Duodenal mucosa (tissue), 2 donors: ENCODE data around the gene PFKL.

Source experiments
- H3K27ac ChIP-seq: one replicate; pipeline ENCODE4 v1.7.0; 2013; ENCODE audit warnings: low read depth, low read length
- H3K27me3 ChIP-seq, 2 donors: one replicate each; pipeline ENCODE4 v1.7.0; 2013; ENCODE audit warnings: low read length in 2 of 2, control low read depth in 1 of 2; ENCODE audit not compliant: insufficient read depth in 2 of 2, control insufficient read depth in 1 of 2
- H3K36me3 ChIP-seq, 2 donors: one replicate each; pipeline ENCODE4 v1.7.0; 2013; ENCODE audit warnings: low read length in 2 of 2, control low read depth in 1 of 2; ENCODE audit not compliant: insufficient read depth in 2 of 2, control insufficient read depth in 1 of 2
- H3K4me1 ChIP-seq, 2 donors: one replicate each; pipeline ENCODE4 v1.7.0; 2013; ENCODE audit warnings: low read length in 2 of 2, control low read depth in 1 of 2; ENCODE audit not compliant: insufficient read depth in 2 of 2, control insufficient read depth in 1 of 2
- H3K4me3 ChIP-seq, 2 donors: one replicate each; pipeline ENCODE4 v1.7.0; 2013; ENCODE audit warnings: low read length in 2 of 2, low read depth in 1 of 2
- H3K9ac ChIP-seq, 2 donors: one replicate each; pipeline ENCODE4 v1.7.0; 2013; ENCODE audit warnings: low read length in 2 of 2, low read depth in 1 of 2
- H3K9me3 ChIP-seq, 2 donors: one replicate each; pipeline ENCODE4 v1.7.0; 2013; ENCODE audit warnings: low read length in 2 of 2, control low read depth in 1 of 2; ENCODE audit not compliant: control insufficient read depth in 1 of 2

The PFKL gene

DNA sequence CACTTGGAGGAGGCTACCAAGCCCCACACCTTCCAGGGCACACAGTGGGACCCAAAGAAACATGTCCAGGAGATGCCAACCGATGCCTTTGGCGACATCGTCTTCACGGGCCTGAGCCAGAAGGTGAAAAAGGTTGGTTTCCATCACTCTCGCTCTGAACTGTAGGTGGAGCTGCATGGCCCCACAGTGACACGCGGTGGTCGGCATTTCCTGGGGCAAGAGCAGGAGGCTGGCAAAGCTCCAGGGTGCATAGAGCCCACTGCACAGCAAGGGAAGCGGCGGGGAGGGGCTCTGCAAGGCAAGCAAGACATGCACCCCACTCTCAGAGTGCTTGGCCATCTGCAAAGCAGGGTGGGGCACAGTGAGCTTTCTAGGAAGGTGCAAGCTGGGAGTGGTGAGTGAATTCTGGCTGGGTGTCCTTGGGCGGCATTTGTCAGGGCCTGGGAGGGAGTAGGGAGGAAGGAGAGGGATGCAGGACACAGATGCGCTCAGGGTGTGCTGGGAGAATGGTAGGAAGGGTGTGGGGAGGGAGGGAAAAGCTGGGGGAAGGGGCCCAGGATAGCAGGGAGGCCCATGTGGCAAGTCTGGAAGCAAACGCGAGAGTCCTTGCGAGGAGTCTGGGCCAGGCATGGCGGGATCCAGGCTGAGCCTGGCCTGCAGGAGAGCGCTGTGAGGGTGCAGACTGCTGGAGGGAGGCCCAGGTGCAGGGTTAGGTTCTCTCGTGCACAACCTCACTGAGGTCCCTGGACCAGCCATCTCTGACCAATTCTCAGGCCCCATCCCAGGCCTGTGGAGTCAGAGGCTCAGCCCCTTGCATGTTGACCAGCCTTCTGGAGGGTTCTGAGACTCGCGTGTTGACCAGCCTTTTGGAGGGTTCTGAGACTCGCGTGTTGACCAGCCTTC, 64.5 kb downstream of the PFKL start:
- Histone ChIP-seq H3K4me3 (no peak overlapping the region), H3K4me1 (no peaks in the 10 kb centered on the region), H3K36me3 (no peaks in the 10 kb centered on the region), H3K27me3 (peaks cover 6 to 10% of the 10 kb centered on the region in 2 donors), H3K27ac (no peak overlapping the region), H3K9me3 (no peaks in the 10 kb centered on the region), H3K9ac (no peak overlapping the region)

DNA sequence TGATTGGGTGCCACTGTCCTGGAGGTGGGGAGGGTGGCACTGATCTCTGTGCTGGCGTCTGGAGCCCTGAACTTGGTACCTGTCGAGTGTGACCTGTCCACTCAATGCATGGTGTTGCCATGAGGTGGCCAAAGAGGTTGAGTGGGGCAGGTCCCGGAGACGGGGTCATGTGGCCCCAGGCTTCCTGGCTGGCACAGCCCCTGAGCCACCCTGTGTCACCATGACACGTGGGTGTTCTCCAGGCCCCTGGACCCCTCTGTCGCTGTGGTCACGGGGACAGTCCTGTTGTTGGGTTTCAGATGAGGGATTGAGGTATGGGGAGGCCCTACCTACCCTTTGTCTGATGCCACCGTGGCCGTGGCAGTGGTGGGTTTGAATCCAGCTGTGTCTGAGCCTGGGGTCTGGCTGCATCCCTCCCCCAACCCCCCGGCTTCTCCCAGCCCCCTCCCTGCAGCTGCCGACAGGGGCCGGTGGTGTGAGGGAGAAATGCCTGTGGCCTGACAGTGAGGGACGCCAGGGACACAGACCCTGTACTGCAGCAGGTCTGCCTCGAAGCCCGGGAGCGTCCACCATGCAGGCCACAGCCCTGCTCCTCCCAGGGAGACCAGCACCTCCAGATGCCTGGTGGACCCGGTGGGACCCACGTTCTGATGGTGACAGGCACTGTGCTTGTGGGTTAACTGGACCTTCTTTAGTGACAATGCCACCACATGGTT, 65.6 kb downstream of the PFKL start:
- Histone ChIP-seq H3K9ac (no peak overlapping the region), H3K27me3 (peaks cover 10 to 11% of the 10 kb centered on the region in 2 donors), H3K9me3 (no peaks in the 10 kb centered on the region), H3K27ac (no peak overlapping the region), H3K4me1 (no peaks in the 10 kb centered on the region), H3K4me3 (no peak overlapping the region), H3K36me3 (no peaks in the 10 kb centered on the region)

DNA sequence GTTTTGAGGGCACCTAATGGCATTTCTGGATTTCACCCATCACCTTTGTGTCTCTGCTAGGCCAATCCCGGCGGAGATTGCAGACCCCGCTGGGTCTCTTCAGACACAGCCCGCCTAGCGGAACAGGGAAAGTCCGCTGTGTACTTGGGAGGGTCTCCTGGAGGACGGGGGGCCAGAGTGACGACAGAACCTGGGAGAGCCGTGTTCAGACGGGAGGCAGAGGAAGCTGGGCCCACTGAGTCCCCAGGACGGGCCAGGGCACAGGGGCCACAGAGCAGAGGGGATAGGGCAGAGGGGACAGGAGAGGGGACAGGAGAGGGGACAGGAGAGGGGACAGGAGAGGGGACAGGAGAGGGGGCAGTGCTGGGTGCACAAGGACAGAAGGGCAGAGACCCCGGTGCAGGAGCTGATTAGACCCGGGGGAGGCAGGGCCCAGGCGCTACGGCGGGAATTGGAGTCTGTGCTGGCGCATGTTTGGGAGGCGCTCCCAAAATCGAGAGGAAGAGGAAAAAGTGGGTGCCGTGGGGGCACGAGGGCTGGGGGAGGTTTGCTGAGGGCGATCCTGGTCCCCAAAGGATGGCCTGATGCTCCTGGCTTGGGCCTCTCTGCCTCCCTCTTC, 66.2 kb downstream of the PFKL start:
- Histone ChIP-seq H3K27me3 (peaks cover 10 to 14% of the 10 kb centered on the region in 2 donors), H3K27ac (no peak overlapping the region), H3K9me3 (no peaks in the 10 kb centered on the region), H3K4me1 (no peaks in the 10 kb centered on the region), H3K36me3 (no peaks in the 10 kb centered on the region), H3K9ac (no peak overlapping the region), H3K4me3 (no peak overlapping the region)

DNA sequence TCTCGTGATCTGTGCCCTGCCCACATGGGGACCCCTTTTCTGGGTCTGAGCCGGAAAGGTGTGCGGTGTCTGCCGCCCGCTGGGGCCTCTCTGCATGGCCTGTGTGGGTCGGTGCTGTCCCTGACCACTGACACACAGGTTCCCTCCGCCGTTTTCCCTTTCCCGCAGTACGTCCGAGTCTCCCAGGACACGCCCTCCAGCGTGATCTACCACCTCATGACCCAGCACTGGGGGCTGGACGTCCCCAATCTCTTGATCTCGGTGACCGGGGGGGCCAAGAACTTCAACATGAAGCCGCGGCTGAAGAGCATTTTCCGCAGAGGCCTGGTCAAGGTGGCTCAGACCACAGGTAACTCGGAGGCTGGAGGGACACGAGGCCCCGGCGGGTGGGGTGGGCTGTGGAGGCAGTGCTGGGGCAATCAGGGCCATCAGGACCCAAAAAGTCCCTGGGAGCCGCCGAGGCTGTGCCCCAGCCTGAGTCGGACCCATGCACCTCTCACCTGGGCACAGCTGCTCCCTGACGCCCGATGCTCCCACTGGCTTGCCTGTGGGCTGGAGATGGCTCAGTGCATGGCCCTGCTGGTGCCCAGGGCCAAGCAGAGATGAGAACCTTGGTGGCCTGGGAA, 66.8 kb downstream of the PFKL start:
- H3K36me3 ChIP-seq: no peaks in the 10 kb centered on the region
- H3K4me3 ChIP-seq: no peak overlapping the region
- no peaks in the 10 kb centered on the region for H3K4me1 ChIP-seq
- H3K27ac ChIP-seq: no peak overlapping the region
- no peak overlapping the region for H3K9ac ChIP-seq
- no peaks in the 10 kb centered on the region for H3K9me3 ChIP-seq
- H3K27me3 ChIP-seq: peaks cover 10 to 14% of the 10 kb centered on the region in 2 donors

DNA sequence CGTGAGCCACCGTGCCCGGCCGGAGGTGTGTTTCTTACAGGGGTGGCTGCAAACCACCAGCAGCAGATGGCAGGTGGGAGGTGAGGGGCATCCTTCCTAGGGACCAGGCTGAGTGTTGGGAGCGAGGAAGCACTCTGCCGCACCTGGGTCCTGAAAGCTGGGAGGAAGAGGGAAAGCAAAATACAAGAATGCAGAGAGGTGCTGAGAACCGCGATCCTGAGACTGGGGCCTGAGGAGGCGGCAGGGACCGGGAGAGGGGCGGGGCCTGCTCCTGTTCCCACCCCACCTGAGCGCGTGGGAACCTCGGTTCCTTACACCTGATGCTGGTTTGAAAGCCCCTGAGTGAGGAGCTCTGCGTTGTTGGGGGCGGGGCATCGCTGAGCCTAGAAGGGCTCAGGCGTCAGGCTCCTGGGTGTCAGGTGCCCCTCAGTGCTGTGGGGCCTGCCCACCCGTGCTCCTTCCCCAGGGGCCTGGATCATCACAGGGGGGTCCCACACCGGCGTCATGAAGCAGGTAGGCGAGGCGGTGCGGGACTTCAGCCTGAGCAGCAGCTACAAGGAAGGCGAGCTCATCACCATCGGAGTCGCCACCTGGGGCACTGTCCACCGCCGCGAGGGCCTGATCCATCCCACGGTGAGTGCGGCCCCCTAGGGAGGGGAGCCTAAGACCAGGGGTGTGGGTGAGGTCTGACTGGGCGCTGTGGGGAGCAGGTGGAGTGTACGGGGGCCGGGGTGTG, 69.0 kb downstream of the PFKL start:
- peaks cover 10 to 14% of the 10 kb centered on the region in 2 donors for H3K27me3 ChIP-seq
- H3K4me1 ChIP-seq: no peaks in the 10 kb centered on the region
- no peak overlapping the region for H3K4me3 ChIP-seq
- H3K36me3 ChIP-seq: no peaks in the 10 kb centered on the region
- no peak overlapping the region for H3K9ac ChIP-seq
- no peak overlapping the region for H3K27ac ChIP-seq
- H3K9me3 ChIP-seq: no peaks in the 10 kb centered on the region

DNA sequence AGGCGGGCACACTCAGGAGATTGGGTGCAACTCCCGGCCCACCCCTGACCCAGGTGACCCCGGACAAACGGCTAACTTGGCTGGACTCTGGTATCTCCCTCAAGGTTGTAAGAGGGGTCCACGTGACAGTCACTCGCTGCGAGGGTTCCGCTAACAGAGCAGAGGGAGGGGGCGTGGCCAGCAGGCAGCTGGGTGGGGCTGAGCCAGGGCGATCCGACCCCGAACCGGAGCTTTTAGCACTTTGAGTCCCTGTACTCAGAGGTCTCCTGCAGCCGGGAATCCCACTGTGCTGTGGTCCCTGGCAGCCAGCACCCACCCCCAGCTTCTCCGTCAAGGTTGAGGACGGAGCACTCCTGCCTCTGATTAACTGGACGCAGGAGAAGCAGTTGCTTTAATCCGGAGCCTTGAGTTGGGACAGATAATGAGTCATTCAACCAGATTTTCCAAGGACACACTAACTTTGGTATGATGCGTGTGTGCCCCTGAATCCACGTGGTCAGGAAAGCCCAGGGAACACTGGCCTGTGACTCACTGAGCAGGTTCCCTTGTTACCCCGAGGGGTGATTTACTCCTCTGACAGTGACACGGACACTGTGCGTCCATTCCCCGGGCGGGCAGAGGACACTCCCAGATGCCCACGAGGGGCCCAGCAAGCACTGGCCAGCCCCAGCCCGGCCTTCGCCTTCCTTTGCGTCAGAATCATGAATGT, 70.3 kb downstream of the PFKL start:
- H3K27ac ChIP-seq: no peak overlapping the region

DNA sequence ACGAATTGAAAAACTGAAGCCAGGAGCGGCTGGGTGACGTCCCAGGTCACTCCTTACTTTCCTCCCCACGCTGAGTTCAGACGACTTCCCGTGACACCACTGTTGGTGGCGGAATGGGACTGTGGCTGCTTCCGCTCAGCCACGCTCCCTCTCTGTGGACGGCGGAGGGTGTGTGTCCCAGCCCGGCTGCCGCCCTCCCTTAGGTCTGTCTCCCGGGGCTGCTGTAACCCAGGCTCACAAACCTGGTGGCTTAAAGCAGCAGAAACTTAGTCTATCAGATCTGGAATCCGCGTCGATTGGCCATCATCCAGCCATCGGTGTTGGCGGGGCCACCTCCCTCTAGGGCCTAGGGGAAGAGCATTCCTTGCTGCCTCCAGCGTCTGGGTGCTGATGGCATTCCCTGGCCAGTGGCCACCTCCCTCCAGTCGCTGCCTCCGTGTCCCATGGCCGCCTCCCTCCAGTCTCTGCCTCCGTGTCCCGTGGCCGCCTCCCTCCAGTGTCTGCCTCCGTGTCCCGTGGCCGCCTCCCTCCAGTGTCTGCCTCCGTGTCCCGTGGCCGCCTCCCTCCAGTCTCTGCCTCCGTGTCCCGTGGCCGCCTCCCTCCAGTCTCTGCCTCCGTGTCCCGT, 71.0 kb downstream of the PFKL start:
- peaks cover 0 to 15% of the 10 kb centered on the region in 2 donors for H3K4me1 ChIP-seq
- no peak overlapping the region for H3K27ac ChIP-seq
- no peaks in the 10 kb centered on the region for H3K36me3 ChIP-seq
- peaks cover 12 to 14% of the 10 kb centered on the region in 2 donors for H3K27me3 ChIP-seq
- no peaks in the 10 kb centered on the region for H3K9me3 ChIP-seq
- no peak overlapping the region for H3K4me3 ChIP-seq
- H3K9ac ChIP-seq: no peak overlapping the region

More for the DNA sequence above, 70.3 kb downstream of the PFKL start:
- Histone ChIP-seq H3K36me3 (no peaks in the 10 kb centered on the region), H3K4me3 (no peak overlapping the region), H3K9ac (no peak overlapping the region), H3K9me3 (no peaks in the 10 kb centered on the region), H3K4me1 (peaks cover 0 to 8% of the 10 kb centered on the region in 2 donors), H3K27me3 (peaks cover 10 to 14% of the 10 kb centered on the region in 2 donors)

DNA sequence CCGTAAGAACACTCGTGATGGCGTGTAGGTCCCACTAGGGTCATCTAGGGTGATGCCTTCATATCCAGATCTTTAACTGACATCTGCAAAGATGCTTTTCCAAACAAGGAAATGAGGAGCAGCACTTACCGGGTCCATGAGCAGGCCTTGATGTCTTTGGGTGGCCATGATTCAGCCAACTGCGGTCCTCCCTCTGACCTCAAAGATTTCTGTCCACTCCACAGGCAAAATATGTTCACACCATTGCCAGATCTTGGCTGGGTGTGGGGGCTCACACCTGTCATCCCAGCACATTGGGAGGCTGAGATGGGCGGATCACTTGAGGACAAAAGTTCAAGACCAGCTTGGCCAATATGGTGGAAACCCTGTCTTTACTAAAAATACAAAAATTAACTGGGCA, 71.7 kb downstream of the PFKL start:
- Histone ChIP-seq H3K27ac (no peak overlapping the region), H3K4me1 (peaks cover 0 to 18% of the 10 kb centered on the region in 2 donors), H3K36me3 (no peaks in the 10 kb centered on the region), H3K9ac (no peak overlapping the region), H3K27me3 (peaks cover 12 to 14% of the 10 kb centered on the region in 2 donors), H3K4me3 (no peak overlapping the region), H3K9me3 (no peaks in the 10 kb centered on the region)

DNA sequence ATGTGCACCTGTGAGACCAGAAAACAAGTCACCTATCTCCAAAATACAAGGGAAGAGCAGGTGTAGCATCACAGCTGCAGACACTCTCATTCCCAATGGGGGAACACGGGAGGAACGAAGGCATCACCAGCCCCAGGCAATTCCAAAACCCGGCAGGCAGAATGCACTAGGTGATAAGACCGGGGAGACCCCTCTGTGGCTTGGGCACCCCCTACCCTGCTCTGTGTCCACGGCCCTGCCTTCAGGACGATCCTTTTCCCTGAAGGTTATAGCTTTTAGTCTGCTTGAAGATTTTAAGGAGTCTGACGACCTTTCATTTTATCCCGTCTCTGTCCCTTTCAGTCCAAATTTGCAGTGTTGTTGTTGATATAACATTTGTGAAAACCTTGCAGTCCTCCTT, 72.8 kb downstream of the PFKL start:
- Histone ChIP-seq H3K4me1 (peaks cover 0 to 18% of the 10 kb centered on the region in 2 donors), H3K9ac (no peak overlapping the region), H3K36me3 (peaks cover 0 to 3% of the 10 kb centered on the region in 2 donors), H3K4me3 (no peak overlapping the region), H3K9me3 (no peaks in the 10 kb centered on the region), H3K27ac (no peak overlapping the region), H3K27me3 (peaks cover 11 to 14% of the 10 kb centered on the region in 2 donors)
